Ovary (tissue), 10 donors: ENCODE measurements around the gene KNL1. TPM values are rescaled to one million over a fixed set of nuclear protein-coding genes. Genes with fewer than 3 reads are reported as not detected.

ENCODE experiments used
- DNase-seq, 5 donors: peaks; one replicate each; pipeline ENCODE4 v3.0.0-alpha.2; 2019 to 2020
- H3K27ac ChIP-seq, 2 donors: fragments of 200-600 bp; one replicate each; pipeline versions ENCODE4 v1.5.1 to v1.8.0; 2019 to 2022
- H3K27me3 ChIP-seq: fragments of 200-600 bp; one replicate; pipeline ENCODE4 v1.8.0; 2022
- H3K36me3 ChIP-seq: fragments of 200-600 bp; sonication (generic); one replicate; pipeline ENCODE4 v1.5.1; 2019
- H3K4me1 ChIP-seq: one replicate; pipeline ENCODE4 v1.8.1; 2013; ENCODE audit warnings: mild to moderate bottlenecking, moderate library complexity; ENCODE audit not compliant: insufficient read depth
- H3K4me3 ChIP-seq: fragments of 200-600 bp; sonication (generic); one replicate; pipeline ENCODE4 v1.5.1; 2017
- H3K9me3 ChIP-seq, 2 donors: fragments of 200-600 bp in 1 of 2; sonication (generic) in 1 of 2; one replicate each; pipeline versions ENCODE4 v1.5.1 to v1.8.1; 2013 to 2019; ENCODE audit warnings: mild to moderate bottlenecking in 1 of 2, moderate library complexity in 1 of 2
- EP300 ChIP-seq: sonication (generic); formaldehyde crosslinking; IDR thresholded peaks from one replicate; pipeline ENCODE4 v1.6.1; 2017; ENCODE audit warnings: antibody characterized with exemption
- POLR2A ChIP-seq: fragments of 450-650 bp; IDR thresholded peaks from one replicate; pipeline ENCODE4 v1.6.1; 2017; ENCODE audit warnings: antibody characterized with exemption, mild to moderate bottlenecking, moderate library complexity
- WGBS, 3 donors: extraction: QIAGEN DNeasy Blood & Tissue Kit in 1 of 3; methylation state at CpG; one replicate each; pipeline versions ENCODE4 v1.1.5 to v1.1.7; 2013 to 2017; 5-methylcytosine and 5-hydroxymethylcytosine counted together
- intact Hi-C, 4 donors: fragments of 100-400 bp; cut with DNase I; formaldehyde crosslinking; loops; one replicate each; pipeline versions ENCODE4 v1.11.0 to v1.15.1; 2022 to 2023
- long read RNA-seq, 3 donors: library from polyadenylated mRNA in 2 of 3; unstranded in 2 of 3; transcript quantifications; one replicate each; pipeline ENCODE4 v2.0.0 and lab custom pipeline, GENCODE V29; 2021 to 2026
- polyA plus RNA-seq, 2 donors: library from polyadenylated mRNA; stranded (reverse); fragments of 200-250 nt in 1 of 2; fragments of 350-450 nt in 1 of 2; fragmentation: Illumina TruSeq in 1 of 2; extraction: RNeasy Lipid Tissue Mini Kit (QIAGEN cat#74804) in 1 of 2; gene quantifications; one replicate each; pipeline ENCODE4 v1.2.3, GENCODE V29; 2013 to 2014
- total RNA-seq, 7 donors: library from RNA; depleted of rRNA in 2 of 7; stranded (reverse); fragments of >200 nt in 2 of 7; fragmentation: NEBNext Ultra II Directional in 3 of 7; extraction: Animal tissue kit (Norgen Biotek cat#: 25700) in 3 of 7; gene quantifications; one replicate each; pipeline versions ENCODE4 v1.1.0 to v1.2.4, GENCODE V29; 2016 to 2023
- TF ChIP-seq, protein P1 (sequence below), 3 donors: fragments of 450-650 bp in 2 of 3; fragments of 200-600 bp in 1 of 3; IDR thresholded peaks; one replicate each; pipeline versions ENCODE4 v1.5.1 to v1.8.0; 2016 to 2022; ENCODE audit warnings: antibody characterized with exemption in 3 of 3, mild to moderate bottlenecking in 1 of 3
- donor health status: DM: no; HTN: no; CAD: no; lungs with moderate emphysema.
- donor health status: DM: no; HTN: no; CAD: no.
- donor health status: Bipolar disorder and iron deficiency.
- donor health status: DM: yes; HTN: yes; CAD: no.
- donor health status: DM: no; HTN: no; CAD: no.
- donor health status: DM: yes; HTN: yes; CAD: no.

Gene KNL1
- total RNA-seq (1 to 10 TPM in 2 of 7 donors, under 1 TPM in 5; 0.13 to 1.4 (median 0.48) TPM), polyA plus RNA-seq (under 1 TPM; 0.15 to 0.77 TPM)
- long read RNA-seq, donor 1, full-length matches to known transcripts: 1 of 1 reads
- long read RNA-seq, donor 1, partial matches to known transcripts: 0 of 1 reads
- long read RNA-seq, donor 1, other reads (novel, unspliced or antisense): 0 of 1 reads
- long read RNA-seq, donor 2, full-length matches to known transcripts: 15 of 20 reads
- long read RNA-seq, donor 2, partial matches to known transcripts: 5 of 20 reads
- long read RNA-seq, donor 2, other reads (novel, unspliced or antisense): 0 of 20 reads
- long read RNA-seq, donor 3: 0 reads

DNA sequence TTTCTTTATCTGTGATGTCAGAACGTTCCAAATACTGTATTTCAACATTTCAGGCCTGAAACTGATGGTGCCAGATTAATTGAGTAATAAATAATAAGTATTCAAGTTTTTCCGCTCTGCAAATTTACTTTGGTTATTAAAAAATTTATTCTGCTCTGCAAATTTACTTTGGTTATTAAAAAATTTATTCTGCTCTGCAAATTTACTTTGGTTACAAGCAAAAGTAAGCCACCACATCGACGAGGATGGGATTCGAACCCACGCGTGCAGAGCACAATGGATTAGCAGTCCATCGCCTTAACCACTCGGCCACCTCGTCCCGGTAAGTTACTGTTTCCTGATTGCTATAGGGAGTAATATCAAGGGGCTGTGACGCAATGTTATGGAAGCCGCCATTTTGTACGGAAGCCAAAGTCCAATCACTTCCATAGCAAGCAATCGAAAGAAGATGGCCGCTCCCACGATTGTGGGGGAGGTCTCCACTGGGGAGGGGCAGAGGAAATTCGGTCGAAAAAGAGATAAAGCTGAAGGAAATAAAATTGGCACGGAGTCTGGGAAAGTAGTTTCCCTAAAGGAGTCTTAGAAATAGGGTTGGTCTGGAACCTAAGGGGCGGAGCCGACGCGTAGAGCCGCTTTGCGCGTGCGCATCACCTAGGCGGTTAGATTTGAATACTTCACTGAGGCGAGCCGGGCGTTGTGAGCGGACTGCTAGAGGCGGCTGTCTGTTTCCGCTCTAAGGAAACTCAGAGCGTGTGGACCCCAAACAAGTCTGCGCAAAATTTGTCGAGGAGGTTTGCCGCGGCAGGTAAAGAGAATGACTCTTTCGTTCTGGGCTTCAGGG lies at the start of gene KNL1:
TSS of gene KNL1 (plus strand) at position 662 of the 841 bp plus-strand sequence. CDS start 8,683 bp downstream, outside the sequence.
- WGBS, 3 donors: 2 to 3% (median 3%) methylated on average over 41 of the region's 41 CpGs
- Histone ChIP-seq H3K27me3 (no peaks in the 10 kb centered on the region), H3K36me3 (no peaks in the 10 kb centered on the region), H3K9me3 (no peaks in the 10 kb centered on the region), H3K4me3 (peak within 1 kb of the TSS; percentile 67), H3K4me1 (no peaks in the 10 kb centered on the region), H3K27ac (peak within 1 kb of the TSS; percentile 81 to 89)
- DNase-seq: peak; percentile 89 to 95 (median 90)
- TF ChIP-seq, protein P1, sequence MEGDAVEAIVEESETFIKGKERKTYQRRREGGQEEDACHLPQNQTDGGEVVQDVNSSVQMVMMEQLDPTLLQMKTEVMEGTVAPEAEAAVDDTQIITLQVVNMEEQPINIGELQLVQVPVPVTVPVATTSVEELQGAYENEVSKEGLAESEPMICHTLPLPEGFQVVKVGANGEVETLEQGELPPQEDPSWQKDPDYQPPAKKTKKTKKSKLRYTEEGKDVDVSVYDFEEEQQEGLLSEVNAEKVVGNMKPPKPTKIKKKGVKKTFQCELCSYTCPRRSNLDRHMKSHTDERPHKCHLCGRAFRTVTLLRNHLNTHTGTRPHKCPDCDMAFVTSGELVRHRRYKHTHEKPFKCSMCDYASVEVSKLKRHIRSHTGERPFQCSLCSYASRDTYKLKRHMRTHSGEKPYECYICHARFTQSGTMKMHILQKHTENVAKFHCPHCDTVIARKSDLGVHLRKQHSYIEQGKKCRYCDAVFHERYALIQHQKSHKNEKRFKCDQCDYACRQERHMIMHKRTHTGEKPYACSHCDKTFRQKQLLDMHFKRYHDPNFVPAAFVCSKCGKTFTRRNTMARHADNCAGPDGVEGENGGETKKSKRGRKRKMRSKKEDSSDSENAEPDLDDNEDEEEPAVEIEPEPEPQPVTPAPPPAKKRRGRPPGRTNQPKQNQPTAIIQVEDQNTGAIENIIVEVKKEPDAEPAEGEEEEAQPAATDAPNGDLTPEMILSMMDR (IDR thresholded peaks at IDR 0.05): no peak
- TF ChIP-seq POLR2A (no peak), EP300 (no peak)
- intact Hi-C loops: loop anchor here in 1 of 4 donors (10.0 kb wide), 1 partner anchor 301 kb away; the partner anchor contains the start of gene VPS18

DNA sequence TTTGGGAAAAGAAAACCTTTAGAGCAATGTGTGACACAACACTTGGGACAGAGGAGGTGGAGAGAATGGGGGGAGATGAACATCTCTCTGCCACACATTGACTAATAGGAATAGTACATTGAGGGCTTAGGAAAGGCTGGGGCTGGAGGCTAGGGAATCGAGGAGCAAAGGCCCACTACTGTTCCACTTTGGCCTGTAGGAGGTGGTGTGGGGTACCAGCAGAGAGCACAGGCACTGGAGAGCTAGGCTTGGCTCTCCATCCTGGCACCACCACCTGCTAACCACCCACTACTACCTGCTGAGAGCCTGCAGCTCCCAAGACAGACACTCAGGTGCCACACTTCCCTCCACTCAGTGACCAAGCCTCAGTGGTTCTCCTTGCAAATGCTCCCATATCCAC lies 48.6 kb upstream of the KNL1 start:
- TF ChIP-seq POLR2A (no peak), EP300 (no peak)
- TF ChIP-seq, protein P1 (IDR thresholded peaks at IDR 0.05): no peak
- intact Hi-C loops: no loop called here
- 68 to 91% (median 70%) methylated on average over 1 of the region's 1 CpG for WGBS, 3 donors

GRCh38 chr15:40548610-40549009 lies 45.4 kb upstream of the KNL1 start:
- 85 to 100% (median 92%) methylated on average over 2 of the region's 2 CpGs for WGBS, 3 donors
- Histone ChIP-seq H3K4me1 (no peaks in the 10 kb centered on the region), H3K36me3 (no peaks in the 10 kb centered on the region), H3K27me3 (no peaks in the 10 kb centered on the region), H3K4me3 (no peak overlapping the region), H3K27ac (no peak overlapping the region), H3K9me3 (no peaks in the 10 kb centered on the region)
- TF ChIP-seq, protein P1 (IDR thresholded peaks at IDR 0.05): no peak
- no peak for TF ChIP-seq POLR2A
- TF ChIP-seq EP300: no peak
- DNase-seq: no peak
- intact Hi-C loops: no loop called here

More for the DNA sequence above, 48.6 kb upstream of the KNL1 start:
- Histone ChIP-seq H3K27me3 (no peaks in the 10 kb centered on the region), H3K4me1 (no peaks in the 10 kb centered on the region), H3K9me3 (no peaks in the 10 kb centered on the region), H3K4me3 (no peak overlapping the region), H3K27ac (no peak overlapping the region), H3K36me3 (no peaks in the 10 kb centered on the region)
- DNase-seq: no peak

GRCh38 chr15:40549894-40550293 lies 44.2 kb upstream of the KNL1 start:
- intact Hi-C loops: no loop called here
- no peaks in the 10 kb centered on the region for H3K4me1 ChIP-seq
- no peaks in the 10 kb centered on the region for H3K9me3 ChIP-seq
- TF ChIP-seq, protein P1 (IDR thresholded peaks at IDR 0.05): no peak
- TF ChIP-seq POLR2A: no peak
- no peak for TF ChIP-seq EP300
- 66 to 67% (median 66%) methylated on average over 9 of the region's 9 CpGs for WGBS, 3 donors
- no peak for DNase-seq
- no peak overlapping the region for H3K4me3 ChIP-seq
- H3K36me3 ChIP-seq: no peaks in the 10 kb centered on the region
- no peaks in the 10 kb centered on the region for H3K27me3 ChIP-seq
- no peak overlapping the region for H3K27ac ChIP-seq
